ENCODE data around the gene GPR87. TPM values are rescaled to one million over a fixed set of nuclear protein-coding genes. Genes with fewer than 3 reads are reported as not detected.

The GPR87 gene
- total and polyA plus RNA-seq, 9 of the 15 experiments (the other 6 are each of a cell fraction or from before 2014, with no cell fraction given) = not detected

- ChIA-PET CTCF (ENCODE audit: low intra/inter-chr PET ratio) (no interaction called here), POLR2A (no interaction called here)
- Histone ChIP-seq H3K9me1 (ENCODE audit: control insufficient read depth, insufficient read depth, low read length) (no peaks in the 10 kb centered on the region), H3K9me3 (replicated peaks; ENCODE audit: control insufficient read depth, insufficient read depth, low read depth, low read length) (no peaks in the 10 kb centered on the region), H3K36me3 (ENCODE audit: control insufficient read depth, insufficient read depth, low read length) (no peaks in the 10 kb centered on the region), H3K4me2 (ENCODE audit: insufficient read depth, low read length) (no peak overlapping the region), H4K20me1 (replicated peaks; ENCODE audit: control insufficient read depth, insufficient read depth, low read length) (no peaks in the 10 kb centered on the region), H2AFZ (ENCODE audit: low read depth, low read length) (no peak overlapping the region), H3K4me3 (no peak overlapping the region), H3K27me3 (ENCODE audit: control insufficient read depth in 2 of 2, insufficient read depth in 2 of 2, low read length in 2 of 2) (peaks cover 7 to 8% of the 10 kb centered on the region in 2 experiments; a peak in 3 of 5 replicates), H3K9ac (ENCODE audit: insufficient read depth in 1 of 2, low read depth in 2 of 2, low read length in 2 of 2) (no peak overlapping the region), H3K27ac (ENCODE audit: extremely low read depth, low read depth, low read length) (no peak overlapping the region), H3K79me2 (ENCODE audit: control insufficient read depth, insufficient read depth, low read length) (no peaks in the 10 kb centered on the region), H3K4me1 (replicated peaks in 1 of 2; ENCODE audit: control insufficient read depth in 2 of 2, insufficient read depth in 2 of 2, low read length in 2 of 2) (no peaks in the 10 kb centered on the region)
- WGBS (ENCODE audit: insufficient coverage, low coverage, missing lambda C conversion rate) = 8% methylated on average over 7 of the region's 7 CpGs
- in situ Hi-C loops (cut with MboI) (no loop called here), intact Hi-C loops (cut with micrococcal nuclease) (no loop called here)
- DNase-seq (ENCODE audit: extremely low read depth in 1 of 4, low spot score in 3 of 4) (no peak), FAIRE-seq (no peak), ATAC-seq (no peak)
- no TSS peak for BruUV-seq (replicated peaks)
- TF ChIP-seq ZNF445 (CRISPR knock-in tag; IDR thresholded peaks at IDR 0.05; ENCODE audit: low read depth) = no peak
- TF ChIP-seq ZNF239 (CRISPR knock-in tag; IDR thresholded peaks at IDR 0.05) = no peak
- TF ChIP-seq PATZ1 (CRISPR knock-in tag; IDR thresholded peaks at IDR 0.05; ENCODE audit: borderline replicate concordance) = no peak
- no peak for TF ChIP-seq ZNF318 (IDR thresholded peaks at IDR 0.05; ENCODE audit: borderline replicate concordance in 1 of 2, low read depth in 1 of 2)
- no peak for TF ChIP-seq ZNF449 (CRISPR knock-in tag; IDR thresholded peaks at IDR 0.05)
- TF ChIP-seq NCOA6 (IDR thresholded peaks at IDR 0.05) = no peak
- TF ChIP-seq ZC3H11A (IDR thresholded peaks at IDR 0.05; ENCODE audit: low read depth, low read length) = no peak
- no peak for TF ChIP-seq GTF2E2 (tag; IDR thresholded peaks at IDR 0.05)
- TF ChIP-seq JUNB (CRISPR knock-in tag; conservative IDR thresholded peaks at IDR 0.05) = no peak
- TF ChIP-seq MECOM (CRISPR knock-in tag; IDR thresholded peaks at IDR 0.05) = no peak
- TF ChIP-seq ZNF551 (CRISPR knock-in tag; IDR thresholded peaks at IDR 0.05) = no peak
These were observed 2.4 kb upstream of the GPR87 start for GRCh38 chr3:151318991-151319390.

Data from K562 (cell line).